NCI-H2196 (cell line): ENCODE data around the gene TIMP2.
"Not testable (repeated sequence)": the region's sequence is repeated elsewhere in the genome, so short reads cannot be mapped to it uniquely, and the experiment has no call there.

Source experiments
- DNase-seq: peaks from one replicate; lab custom pipeline; 2025; ENCODE audit not compliant: unreplicated experiment; lab: John Stamatoyannopoulos, UW

TIMP2 gene

GRCh38 chr17:78957128-78957527, 31.9 kb upstream of the TIMP2 start:
- peak; percentile 55 for DNase-seq

- DNase-seq: no peak
Observed at GRCh38 chr17:78956254-78956653, 31.1 kb upstream of the TIMP2 start.

- no peak for DNase-seq
Observed at GRCh38 chr17:78954684-78955083, 29.5 kb upstream of the TIMP2 start.

GRCh38 chr17:78953356-78954350, 28.5 kb upstream of the TIMP2 start:
- no peak for DNase-seq

GRCh38 chr17:78952706-78953105, 27.5 kb upstream of the TIMP2 start:
- no peak for DNase-seq

GRCh38 chr17:78951967-78952551, 26.9 kb upstream of the TIMP2 start:
- DNase-seq: no peak

GRCh38 chr17:78950870-78951269, 25.7 kb upstream of the TIMP2 start:
- DNase-seq: no peak

GRCh38 chr17:78947235-78948149, 22.3 kb upstream of the TIMP2 start:
- no peak for DNase-seq

- no peak for DNase-seq
Observed at GRCh38 chr17:78946631-78947030, 21.4 kb upstream of the TIMP2 start.

- DNase-seq: no peak
Observed at GRCh38 chr17:78946131-78946530, 20.9 kb upstream of the TIMP2 start.

- not testable (repeated sequence) for DNase-seq
Observed at GRCh38 chr17:78945455-78945854, 20.3 kb upstream of the TIMP2 start.

- DNase-seq: no peak
Observed at GRCh38 chr17:78944956-78945355, 19.8 kb upstream of the TIMP2 start.

- DNase-seq: no peak
Observed at GRCh38 chr17:78944026-78944425, 18.8 kb upstream of the TIMP2 start.

- DNase-seq: peak; percentile 87
Observed at GRCh38 chr17:78940708-78941107, 15.5 kb upstream of the TIMP2 start.

- no peak for DNase-seq
Observed at GRCh38 chr17:78940258-78940657, 15.1 kb upstream of the TIMP2 start.

GRCh38 chr17:78939615-78940014, 14.4 kb upstream of the TIMP2 start:
- peak; percentile 36 for DNase-seq

- no peak for DNase-seq
Observed at GRCh38 chr17:78937561-78937960, 12.4 kb upstream of the TIMP2 start.

- DNase-seq: no peak
Observed at GRCh38 chr17:78935419-78936323, 10.5 kb upstream of the TIMP2 start.

- no peak for DNase-seq
Observed at GRCh38 chr17:78934681-78935418, 9.7 kb upstream of the TIMP2 start.
